Kidney (tissue), 14 donors: Measurements from ENCODE around the gene RCC1. TPM values are rescaled to one million over a fixed set of nuclear protein-coding genes. Genes with fewer than 3 reads are reported as not detected.

Experiments
- DNase-seq, 5 donors: peaks; one replicate each; pipeline ENCODE4 v3.0.0-alpha.2; 2013 to 2020
- FAIRE-seq: peaks from 2 replicates; lab custom pipeline; 2012; peaks lifted over from hg19 to GRCh38; lab: Jason Lieb, UNC
- H3K27ac ChIP-seq, 2 donors: one replicate each; pipeline ENCODE4 v1.7.0; 2013; ENCODE audit warnings: low read depth in 2 of 2, low read length in 2 of 2, inconsistent platforms in 1 of 2
- H3K27me3 ChIP-seq: one replicate; pipeline ENCODE4 v1.7.1; 2013; ENCODE audit warnings: low read length, inconsistent platforms; ENCODE audit not compliant: control insufficient read depth, insufficient read depth
- H3K36me3 ChIP-seq, 3 donors: one replicate each; pipeline versions ENCODE4 v1.7.0 to v1.7.1; 2013; ENCODE audit warnings: low read length in 3 of 3, control low read depth in 1 of 3, inconsistent platforms in 1 of 3; ENCODE audit not compliant: insufficient read depth in 3 of 3, control insufficient read depth in 2 of 3
- H3K4me1 ChIP-seq, 3 donors: one replicate each; pipeline versions ENCODE4 v1.7.0 to v1.7.1; 2013; ENCODE audit warnings: low read length in 3 of 3, inconsistent platforms in 1 of 3, low read depth in 1 of 3; ENCODE audit not compliant: control insufficient read depth in 2 of 3, insufficient read depth in 2 of 3
- H3K4me3 ChIP-seq, 3 donors: one replicate each; pipeline versions ENCODE4 v1.7.0 to v1.8.1; 2013; ENCODE audit warnings: low read length in 3 of 3, control low read depth in 1 of 3, inconsistent platforms in 1 of 3
- H3K9ac ChIP-seq, 3 donors: one replicate each; pipeline versions ENCODE4 v1.7.0 to v1.7.1; 2013; ENCODE audit warnings: low read length in 3 of 3, control low read depth in 1 of 3, inconsistent platforms in 1 of 3
- H3K9me3 ChIP-seq, 3 donors: one replicate each; pipeline versions ENCODE4 v1.7.0 to v1.7.1; 2013; ENCODE audit warnings: low read length in 3 of 3, control low read depth in 1 of 3, inconsistent platforms in 1 of 3; ENCODE audit not compliant: control insufficient read depth in 2 of 3, insufficient read depth in 1 of 3
- intact Hi-C: fragments of 100-400 bp; cut with DNase I; formaldehyde crosslinking; loops from one replicate; pipeline ENCODE4 v1.11.1; 2022
- polyA plus RNA-seq: library from polyadenylated mRNA; stranded (reverse); fragments of 350-450 nt; fragmentation: Illumina TruSeq; extraction: RNeasy Lipid Tissue Mini Kit (QIAGEN cat#74804); gene quantifications from one replicate; pipeline ENCODE4 v1.2.3, GENCODE V29; 2014; ENCODE audit warnings: low read depth, low replicate concordance; ENCODE audit not compliant: insufficient read depth
- total RNA-seq: library from RNA; stranded (reverse); fragmentation: NEBNext Ultra II Directional; extraction: Animal tissue kit (Norgen Biotek cat#: 25700); gene quantifications from one replicate; pipeline ENCODE4 v1.2.1, GENCODE V29; 2021
- TF ChIP-seq, protein P1 (sequence below): IDR thresholded peaks from 3 replicates; pipeline ENCODE4 v1.5.1; 2012; ENCODE audit warnings: mild to moderate bottlenecking, moderate library complexity, borderline replicate concordance; ENCODE audit not compliant: insufficient read depth; ENCODE audit errors: extremely low read depth
- donor health status: control.
- donor health status: control.
- donor health status: control.
- donor health status: control.
- donor health status: control.
- donor health status: DM: yes; HTN: yes; CAD: no.
- donor health status: Normal renal cell carcinoma (clear cell type).

RCC1 gene
- total and polyA plus RNA-seq, 2 donors from 2014 or later: 5.7 to 19.9 TPM

DNA sequence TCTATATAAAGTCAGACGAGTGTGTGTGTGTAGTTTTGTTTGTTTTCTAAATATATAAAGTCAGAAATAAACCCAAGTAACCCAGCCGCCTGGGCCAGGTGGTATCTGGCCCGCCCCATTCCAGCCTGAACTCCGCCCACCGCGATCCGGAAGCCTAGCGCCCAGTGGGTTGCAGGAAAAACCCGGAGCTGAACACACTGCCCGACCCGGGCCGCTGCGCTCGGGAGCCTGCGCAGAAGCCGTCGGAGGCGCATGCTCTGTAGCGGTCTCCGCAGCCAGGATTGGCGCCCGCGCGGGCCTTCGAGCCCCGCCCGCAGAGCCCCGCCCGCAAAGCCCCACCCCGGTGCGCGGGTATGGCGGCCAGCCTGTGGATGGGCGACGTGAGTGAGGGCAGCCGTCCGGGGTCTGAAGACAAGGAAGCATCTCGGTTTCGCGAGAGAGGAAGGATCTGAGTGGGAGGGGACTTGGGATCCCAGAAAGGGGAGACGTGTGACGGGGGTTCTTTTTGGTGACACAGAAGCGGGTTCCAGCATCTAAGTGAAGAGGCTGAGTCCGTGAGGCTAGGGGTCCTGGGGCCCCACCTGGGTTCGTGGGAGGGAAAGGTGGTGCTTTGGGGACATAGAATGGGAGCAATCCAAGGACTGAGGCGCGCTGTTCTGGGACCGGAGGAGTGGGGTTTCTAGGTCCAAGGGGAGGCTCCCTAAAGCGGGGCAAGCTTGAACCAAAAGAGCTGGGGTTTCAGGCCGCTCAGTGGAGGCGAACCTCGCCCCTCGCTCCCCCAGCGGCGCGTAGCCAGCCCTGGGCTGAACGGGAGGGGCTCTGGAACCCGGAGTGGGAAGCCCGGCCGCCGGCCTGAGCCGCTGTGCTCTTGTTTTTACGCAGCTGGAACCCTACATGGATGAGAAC lies 47.2 kb downstream of the RCC1 start, which contains the start of gene TRNAU1AP:
Gene TRNAU1AP, plus strand, starts transcription at position 328 of the 906 bp plus-strand sequence. Its CDS starts 26 bp downstream, at position 354.
- no peaks in the 10 kb centered on the region for H3K9me3 ChIP-seq
- H3K9ac ChIP-seq: peak within 1 kb of the TSS; percentile 91 to 98 (median 95)
- H3K27ac ChIP-seq: peak within 1 kb of the TSS; percentile 64 to 77
- DNase-seq (peak; percentile 97 to 99 (median 98)), FAIRE-seq (peak; percentile 13)
- no peaks in the 10 kb centered on the region for H3K4me1 ChIP-seq
- TF ChIP-seq, protein P1, sequence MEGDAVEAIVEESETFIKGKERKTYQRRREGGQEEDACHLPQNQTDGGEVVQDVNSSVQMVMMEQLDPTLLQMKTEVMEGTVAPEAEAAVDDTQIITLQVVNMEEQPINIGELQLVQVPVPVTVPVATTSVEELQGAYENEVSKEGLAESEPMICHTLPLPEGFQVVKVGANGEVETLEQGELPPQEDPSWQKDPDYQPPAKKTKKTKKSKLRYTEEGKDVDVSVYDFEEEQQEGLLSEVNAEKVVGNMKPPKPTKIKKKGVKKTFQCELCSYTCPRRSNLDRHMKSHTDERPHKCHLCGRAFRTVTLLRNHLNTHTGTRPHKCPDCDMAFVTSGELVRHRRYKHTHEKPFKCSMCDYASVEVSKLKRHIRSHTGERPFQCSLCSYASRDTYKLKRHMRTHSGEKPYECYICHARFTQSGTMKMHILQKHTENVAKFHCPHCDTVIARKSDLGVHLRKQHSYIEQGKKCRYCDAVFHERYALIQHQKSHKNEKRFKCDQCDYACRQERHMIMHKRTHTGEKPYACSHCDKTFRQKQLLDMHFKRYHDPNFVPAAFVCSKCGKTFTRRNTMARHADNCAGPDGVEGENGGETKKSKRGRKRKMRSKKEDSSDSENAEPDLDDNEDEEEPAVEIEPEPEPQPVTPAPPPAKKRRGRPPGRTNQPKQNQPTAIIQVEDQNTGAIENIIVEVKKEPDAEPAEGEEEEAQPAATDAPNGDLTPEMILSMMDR: peak; percentile 0
- H3K4me3 ChIP-seq: peak within 1 kb of the TSS; percentile 90 to 99 (median 96)
- intact Hi-C loops: no loop called here
- no peaks in the 10 kb centered on the region for H3K36me3 ChIP-seq
- H3K27me3 ChIP-seq: no peaks in the 10 kb centered on the region

GRCh38 chr1:28560886-28561285 lies 55.0 kb downstream of the RCC1 start:
- no peaks in the 10 kb centered on the region for H3K4me1 ChIP-seq
- H3K4me3 ChIP-seq: no peak overlapping the region
- intact Hi-C loops: no loop called here
- FAIRE-seq: no peak
- TF ChIP-seq, protein P1: no peak
- no peak overlapping the region for H3K9ac ChIP-seq
- H3K36me3 ChIP-seq: peaks cover 0 to 21% (median 14%) of the 10 kb centered on the region in 3 donors
- H3K9me3 ChIP-seq: no peaks in the 10 kb centered on the region
- H3K27me3 ChIP-seq: no peaks in the 10 kb centered on the region
- no peak overlapping the region for H3K27ac ChIP-seq
- no peak for DNase-seq

- Histone ChIP-seq H3K9me3 (no peaks in the 10 kb centered on the region), H3K36me3 (peaks cover 0 to 30% (median 24%) of the 10 kb centered on the region in 3 donors), H3K4me1 (no peaks in the 10 kb centered on the region), H3K27ac (no peak overlapping the region), H3K9ac (no peak overlapping the region), H3K4me3 (no peak overlapping the region), H3K27me3 (no peaks in the 10 kb centered on the region)
- DNase-seq (no peak), FAIRE-seq (no peak)
- TF ChIP-seq, protein P1: no peak
- intact Hi-C loops: no loop called here
Measured at GRCh38 chr1:28564310-28564709, 58.5 kb downstream of the RCC1 start.
